Measurements from ENCODE around the gene NEUROG1. TPM values are rescaled to one million over a fixed set of nuclear protein-coding genes. Genes with fewer than 3 reads are reported as not detected.

The NEUROG1 gene
- total RNA-seq, 6 experiments from 2014 or later = not detected

- peaks cover 6% of the 10 kb centered on the region for H3K4me1 Mint-ChIP-seq (ENCODE audit: low read depth)
- peaks cover 80% of the 10 kb centered on the region for H3K27me3 Mint-ChIP-seq (ENCODE audit: insufficient read depth)
- H3K9me3 Mint-ChIP-seq = no peaks in the 10 kb centered on the region
- DNase-seq = no peak
- TF ChIP-seq CTCF (IDR thresholded peaks at IDR 0.05) = no peak
- H3K4me3 Mint-ChIP-seq = no peak overlapping the region
- H3K36me3 Mint-ChIP-seq (ENCODE audit: low read depth) = no peaks in the 10 kb centered on the region
- no peak overlapping the region for H3K27ac Mint-ChIP-seq
Measured at GRCh38 chr5:135541807-135542502, 6.2 kb upstream of the NEUROG1 start.

- Mint-ChIP-seq H3K4me1 (ENCODE audit: low read depth) (peaks cover 6% of the 10 kb centered on the region), H3K27ac (no peak overlapping the region), H3K9me3 (no peaks in the 10 kb centered on the region), H3K27me3 (ENCODE audit: insufficient read depth) (peaks cover 68% of the 10 kb centered on the region), H3K4me3 (no peak overlapping the region), H3K36me3 (ENCODE audit: low read depth) (no peaks in the 10 kb centered on the region)
- no peak for TF ChIP-seq CTCF (IDR thresholded peaks at IDR 0.05)
- no peak for DNase-seq
Measured at GRCh38 chr5:135539430-135540005, 3.8 kb upstream of the NEUROG1 start.

- no peak for DNase-seq
- peaks cover 72% of the 10 kb centered on the region for H3K27me3 Mint-ChIP-seq (ENCODE audit: insufficient read depth)
- peaks cover 4% of the 10 kb centered on the region for H3K4me1 Mint-ChIP-seq (ENCODE audit: low read depth)
- H3K9me3 Mint-ChIP-seq = no peaks in the 10 kb centered on the region
- H3K36me3 Mint-ChIP-seq (ENCODE audit: low read depth) = no peaks in the 10 kb centered on the region
- H3K4me3 Mint-ChIP-seq = no peak overlapping the region
- no peak overlapping the region for H3K27ac Mint-ChIP-seq
- no peak for TF ChIP-seq CTCF (IDR thresholded peaks at IDR 0.05)
Measured at GRCh38 chr5:135538261-135538660, 2.5 kb upstream of the NEUROG1 start.

GRCh38 chr5:135537745-135538144, 2.0 kb upstream of the NEUROG1 start:
- H3K36me3 Mint-ChIP-seq (ENCODE audit: low read depth) = no peaks in the 10 kb centered on the region
- H3K4me3 Mint-ChIP-seq = no peak overlapping the region
- peaks cover 73% of the 10 kb centered on the region for H3K27me3 Mint-ChIP-seq (ENCODE audit: insufficient read depth)

DNA sequence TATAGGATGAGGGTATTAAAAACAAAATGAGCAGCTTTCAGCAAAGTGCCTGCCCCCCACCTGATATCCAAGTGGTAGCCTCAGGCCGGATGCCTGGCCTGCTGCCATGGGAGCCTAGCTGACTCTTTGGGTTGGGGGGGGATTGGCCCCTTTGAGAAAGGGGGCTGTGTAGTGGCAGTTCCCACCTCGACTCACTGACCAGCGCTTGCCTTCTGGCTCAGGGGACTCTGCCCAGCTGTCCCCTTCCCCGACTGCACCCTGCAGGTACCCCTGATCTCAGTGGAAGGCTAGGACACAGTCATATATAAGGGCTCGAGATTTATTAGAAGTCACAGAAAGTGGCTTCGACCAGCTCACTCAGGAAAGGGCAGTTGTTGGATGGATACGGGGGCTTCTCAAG, 1.5 kb upstream of the NEUROG1 start:
- Mint-ChIP-seq H3K4me1 (ENCODE audit: low read depth) (no peaks in the 10 kb centered on the region), H3K9me3 (no peaks in the 10 kb centered on the region), H3K27me3 (ENCODE audit: insufficient read depth) (peaks cover 72% of the 10 kb centered on the region), H3K36me3 (ENCODE audit: low read depth) (no peaks in the 10 kb centered on the region), H3K27ac (no peak overlapping the region), H3K4me3 (no peak overlapping the region)
- no peak for TF ChIP-seq CTCF (IDR thresholded peaks at IDR 0.05)
- DNase-seq = no peak

More at GRCh38 chr5:135537745-135538144, 2.0 kb upstream of the NEUROG1 start:
- Mint-ChIP-seq H3K27ac (no peak overlapping the region), H3K4me1 (ENCODE audit: low read depth) (no peaks in the 10 kb centered on the region), H3K9me3 (no peaks in the 10 kb centered on the region)
- DNase-seq = no peak
- no peak for TF ChIP-seq CTCF (IDR thresholded peaks at IDR 0.05)

All from HFFc6 (cell line).